Astrocyte of the cerebellum (primary cell): ENCODE data around the gene SSBP4.

Experiments
- DNase-seq: peaks from one replicate; pipeline ENCODE4 v3.0.0-alpha.2; 2011; ENCODE audit warnings: low read depth
- H3K4me3 ChIP-seq: 2 replicates; pipeline ENCODE4 v1.5.1; 2011; ENCODE audit warnings: mild to moderate bottlenecking, low read depth, low read length, moderate library complexity
- CTCF ChIP-seq: IDR thresholded peaks from 2 replicates; pipeline ENCODE4 v1.5.1; 2012; ENCODE audit warnings: low read length, low read depth, moderate library complexity, mild to moderate bottlenecking; ENCODE audit errors: missing control alignments
- in situ Hi-C: cut with HindIII; loops from 2 replicates; pipeline ENCODE4 v1.10.0; 2017; ENCODE audit warnings: low sequenced_read_pairs

Gene SSBP4

GRCh38 chr19:18464646-18465045 is 45.4 kb downstream of the SSBP4 start:
- H3K4me3 ChIP-seq: no peak overlapping the region
- TF ChIP-seq CTCF: no peak
- DNase-seq: peak; percentile 80
- in situ Hi-C loops: no loop called here

- TF ChIP-seq CTCF: no peak
- no peak overlapping the region for H3K4me3 ChIP-seq
- in situ Hi-C loops: no loop called here
- DNase-seq: no peak
Measured at GRCh38 chr19:18465214-18465963, 46.2 kb downstream of the SSBP4 start.

- H3K4me3 ChIP-seq: no peak overlapping the region
- TF ChIP-seq CTCF: no peak
- in situ Hi-C loops: no loop called here
- DNase-seq: no peak
Measured at GRCh38 chr19:18465964-18466339, 46.8 kb downstream of the SSBP4 start.

GRCh38 chr19:18466354-18466753 is 47.2 kb downstream of the SSBP4 start:
- in situ Hi-C loops: no loop called here
- DNase-seq: no peak
- TF ChIP-seq CTCF: no peak
- H3K4me3 ChIP-seq: no peak overlapping the region

GRCh38 chr19:18467978-18468377 is 48.8 kb downstream of the SSBP4 start:
- TF ChIP-seq CTCF: no peak
- H3K4me3 ChIP-seq: no peak overlapping the region
- DNase-seq: no peak
- in situ Hi-C loops: no loop called here

GRCh38 chr19:18468517-18468916 is 49.3 kb downstream of the SSBP4 start:
- H3K4me3 ChIP-seq: no peak overlapping the region
- in situ Hi-C loops: no loop called here
- no peak for TF ChIP-seq CTCF
- no peak for DNase-seq
